B cell (primary cell): ENCODE measurements around the gene GPATCH1. TPM values are rescaled to one million over a fixed set of nuclear protein-coding genes. Genes with fewer than 3 reads are reported as not detected.

ENCODE experiments used
- ATAC-seq: fragments of 200-7000 bp; cut with Tn5 transposase; one replicate; pipeline ENCODE4 v1.10.0; 2021; ENCODE audit warnings: low read depth, mild to moderate bottlenecking, moderate number of reproducible peaks, moderate library complexity
- CTCF ChIA-PET: fragments of 350-600 bp; sonication (Branson Sonifier 250); formaldehyde crosslinking; loops from one replicate; lab custom pipeline; 2021; ENCODE audit warnings: antibody characterized with exemption, inconsistent platforms; lab: Charles Lee
- POLR2A ChIA-PET: fragments of 350-600 bp; sonication (Branson Sonifier 250); formaldehyde crosslinking; loops from one replicate; lab custom pipeline; 2021; ENCODE audit warnings: antibody characterized with exemption; lab: Charles Lee
- DNase-seq: peaks from one replicate; pipeline ENCODE4 v3.0.0; 2013
- H2AFZ ChIP-seq: 2 replicates; pipeline ENCODE4 v1.6.1; 2012; ENCODE audit warnings: mild to moderate bottlenecking, low read depth, low read length; ENCODE audit not compliant: insufficient read depth, poor library complexity, severe bottlenecking
- H3K27ac ChIP-seq, 2 donors: 1 replicate in 1 of 2; 2 replicates in 1 of 2; pipeline ENCODE4 v1.5.1; 2012 to 2013; ENCODE audit warnings: low read length in 2 of 2, mild to moderate bottlenecking in 2 of 2, moderate library complexity in 1 of 2
- H3K27me3 ChIP-seq, 4 experiments: fragments of 200-600 bp in 1 of 4; sonication (generic) in 1 of 4; replicated peaks in 1 of 4; 1 replicate in 2 of 4; 2 replicates in 2 of 4; pipeline versions ENCODE4 v1.6.1 to v1.7.0; 2013 to 2016; ENCODE audit warnings: low read length in 3 of 4, mild to moderate bottlenecking in 2 of 4, mixed read lengths in 1 of 4, moderate library complexity in 1 of 4; ENCODE audit not compliant: insufficient read depth in 4 of 4, control insufficient read depth in 3 of 4; ENCODE audit errors: control extremely low read depth in 1 of 4
- H3K36me3 ChIP-seq, 2 experiments: replicated peaks in 1 of 2; 1 replicate in 1 of 2; 2 replicates in 1 of 2; pipeline versions ENCODE4 v1.6.1 to v1.7.1; 2013; ENCODE audit warnings: low read length in 1 of 2; ENCODE audit not compliant: insufficient read depth in 2 of 2, control insufficient read depth in 1 of 2; ENCODE audit errors: control extremely low read depth in 1 of 2, extremely low read depth in 1 of 2
- H3K4me1 ChIP-seq, 2 donors: fragments of 200-600 bp in 1 of 2; sonication (generic) in 1 of 2; 1 replicate in 1 of 2; 2 replicates in 1 of 2; pipeline versions ENCODE4 v1.5.1 to v1.6.1; 2013 to 2017; ENCODE audit warnings: low read length in 2 of 2; ENCODE audit not compliant: control insufficient read depth in 2 of 2, insufficient read depth in 2 of 2
- H3K4me2 ChIP-seq: replicated peaks from 2 replicates; pipeline ENCODE3; 2012; ENCODE audit warnings: mild to moderate bottlenecking, low read depth, low read length; ENCODE audit not compliant: poor library complexity, severe bottlenecking
- H3K4me3 ChIP-seq, 5 experiments: fragments of 200-600 bp in 1 of 5; sonication (generic) in 1 of 5; 1 replicate in 3 of 5; 2 replicates in 2 of 5; pipeline versions ENCODE4 v1.5.1 to v1.7.0; 2011 to 2016; ENCODE audit warnings: low read length in 4 of 5, mild to moderate bottlenecking in 4 of 5, low read depth in 2 of 5, control low read depth in 1 of 5, moderate library complexity in 1 of 5; ENCODE audit not compliant: insufficient read depth in 1 of 5; ENCODE audit errors: control extremely low read depth in 1 of 5, extremely low read depth in 1 of 5
- H3K79me2 ChIP-seq: fragments of 200-600 bp; sonication (generic); one replicate; pipeline ENCODE4 v1.6.0; 2016; ENCODE audit warnings: low read length; ENCODE audit not compliant: control insufficient read depth, insufficient read depth
- H3K9ac ChIP-seq: fragments of 200-600 bp; sonication (generic); 2 replicates; pipeline ENCODE4 v1.6.1; 2017; ENCODE audit warnings: mild to moderate bottlenecking, low read length, moderate library complexity
- H3K9me3 ChIP-seq, 3 donors: one replicate each; pipeline versions ENCODE4 v1.6.1 to v1.7.1; 2013; ENCODE audit warnings: low read length in 2 of 3; ENCODE audit not compliant: control insufficient read depth in 2 of 3, insufficient read depth in 1 of 3; ENCODE audit errors: control extremely low read depth in 1 of 3
- H4K20me1 ChIP-seq: 2 replicates; pipeline ENCODE4 v1.6.0; 2012; ENCODE audit warnings: mild to moderate bottlenecking, low read length; ENCODE audit not compliant: insufficient read depth, control insufficient read depth, poor library complexity, severe bottlenecking
- H3K27ac Mint-ChIP-seq: one replicate; pipeline ENCODE4 v1.8.0; 2021; ENCODE audit warnings: mixed read lengths
- H3K27me3 Mint-ChIP-seq: one replicate; pipeline ENCODE4 v1.8.0; 2021; ENCODE audit warnings: mixed read lengths
- H3K4me1 Mint-ChIP-seq: one replicate; pipeline ENCODE4 v1.8.0; 2021; ENCODE audit warnings: mixed read lengths
- H3K4me3 Mint-ChIP-seq: one replicate; pipeline ENCODE4 v1.8.0; 2021; ENCODE audit warnings: mixed read lengths
- H3K9me3 Mint-ChIP-seq: one replicate; pipeline ENCODE4 v1.8.0; 2022; ENCODE audit warnings: mixed read lengths; ENCODE audit not compliant: insufficient read depth
- CTCF ChIP-seq: fragments of 200-600 bp; IDR thresholded peaks from one replicate; pipeline ENCODE4 v1.8.0; 2022; ENCODE audit warnings: antibody characterized with exemption, mild to moderate bottlenecking
- EZH2 ChIP-seq: IDR thresholded peaks from 2 replicates; pipeline ENCODE4 v1.6.1; 2012; ENCODE audit warnings: borderline replicate concordance, low read depth, mild to moderate bottlenecking, moderate library complexity, low read length; ENCODE audit not compliant: insufficient read depth, poor library complexity, severe bottlenecking
- WGBS: methylation state at CpG from one replicate; pipeline ENCODE4 v1.1.5; 2013; ENCODE audit warnings: missing lambda C conversion rate; ENCODE audit not compliant: insufficient coverage; 5-methylcytosine and 5-hydroxymethylcytosine counted together
- intact Hi-C: fragments of 100-400 bp; cut with micrococcal nuclease; formaldehyde crosslinking; loops from one replicate; pipeline ENCODE4 v1.10.0; 2022
- polyA plus RNA-seq: library from polyadenylated mRNA; depleted of rRNA; stranded (reverse); fragments of >200 nt; gene quantifications from 2 replicates; pipeline ENCODE4 v1.2.3, GENCODE V29; 2012
- total RNA-seq, 2 donors: library from RNA; stranded (reverse); fragments of 120-200 nt in 1 of 2; gene quantifications; 1 replicate in 1 of 2; 2 replicates in 1 of 2; pipeline versions ENCODE4 v1.2.3 to v1.2.4, GENCODE V29; 2013 to 2022

The GPATCH1 gene
- total and polyA plus RNA-seq, 2 donors (not counting 1 experiment from before 2014, with no cell fraction given), result 9.9 to 14.6 TPM

GRCh38 chr19:33050110-33050509, 30.9 kb upstream of the GPATCH1 start:
- POLR2A ChIA-PET, result no interaction called here
- Histone ChIP-seq H3K9ac (no peak overlapping the region), H3K4me1 (no peaks in the 10 kb centered on the region), H3K27ac (no peak overlapping the region), H2AFZ (no peak overlapping the region), H4K20me1 (no peaks in the 10 kb centered on the region), H3K4me2 (no peak overlapping the region), H3K9me3 (no peaks in the 10 kb centered on the region), H3K4me3 (no peak overlapping the region), H3K79me2 (no peaks in the 10 kb centered on the region), H3K36me3 (no peaks in the 10 kb centered on the region), H3K27me3 (no peaks in the 10 kb centered on the region)
- H3K4me1 Mint-ChIP-seq, result no peaks in the 10 kb centered on the region
- no peaks in the 10 kb centered on the region for H3K9me3 Mint-ChIP-seq
- H3K4me3 Mint-ChIP-seq, result no peak overlapping the region
- 100% methylated on average over 2 of the region's 3 CpGs for WGBS
- intact Hi-C loops, result no loop called here
- CTCF ChIA-PET, result no interaction called here
- H3K27ac Mint-ChIP-seq, result no peak overlapping the region
- H3K27me3 Mint-ChIP-seq, result no peaks in the 10 kb centered on the region
- TF ChIP-seq EZH2, result no peak
- no peak for TF ChIP-seq CTCF
- DNase-seq (no peak), ATAC-seq (no peak)

- Histone ChIP-seq H3K27me3 (no peaks in the 10 kb centered on the region), H3K36me3 (no peaks in the 10 kb centered on the region), H3K4me3 (no peak overlapping the region), H3K4me1 (no peaks in the 10 kb centered on the region), H3K9me3 (no peaks in the 10 kb centered on the region), H2AFZ (no peak overlapping the region), H4K20me1 (no peaks in the 10 kb centered on the region), H3K4me2 (no peak overlapping the region), H3K27ac (no peak overlapping the region), H3K9ac (no peak overlapping the region), H3K79me2 (no peaks in the 10 kb centered on the region)
- POLR2A ChIA-PET, result no interaction called here
- Mint-ChIP-seq H3K4me3 (no peak overlapping the region), H3K4me1 (no peaks in the 10 kb centered on the region), H3K9me3 (no peaks in the 10 kb centered on the region), H3K27me3 (no peaks in the 10 kb centered on the region), H3K27ac (no peak overlapping the region)
- DNase-seq, result no peak
- intact Hi-C loops, result no loop called here
- WGBS, result 72% methylated on average over 6 of the region's 8 CpGs
- CTCF ChIA-PET, result interaction anchor here (0.6 kb wide), 1 partner anchor 363 kb away, joined by 3 read pairs; no protein-coding TSS in a partner anchor
- TF ChIP-seq CTCF (no peak), EZH2 (no peak)
- no peak for ATAC-seq
Observed at GRCh38 chr19:33052352-33052972, 28.5 kb upstream of the GPATCH1 start.
